GM10266 (cell line): ENCODE measurements around the gene ALK.

Source experiments
- DNase-seq: peaks from one replicate; pipeline ENCODE4 v3.0.0; 2012; ENCODE audit errors: extremely low spot score
- TF ChIP-seq, protein P1 (sequence below): IDR thresholded peaks from 2 replicates; pipeline ENCODE4 v1.5.1; 2012; ENCODE audit warnings: mild to moderate bottlenecking, low read depth; ENCODE audit not compliant: control insufficient read depth, insufficient read depth; ENCODE audit errors: missing control alignments

The ALK gene

DNA sequence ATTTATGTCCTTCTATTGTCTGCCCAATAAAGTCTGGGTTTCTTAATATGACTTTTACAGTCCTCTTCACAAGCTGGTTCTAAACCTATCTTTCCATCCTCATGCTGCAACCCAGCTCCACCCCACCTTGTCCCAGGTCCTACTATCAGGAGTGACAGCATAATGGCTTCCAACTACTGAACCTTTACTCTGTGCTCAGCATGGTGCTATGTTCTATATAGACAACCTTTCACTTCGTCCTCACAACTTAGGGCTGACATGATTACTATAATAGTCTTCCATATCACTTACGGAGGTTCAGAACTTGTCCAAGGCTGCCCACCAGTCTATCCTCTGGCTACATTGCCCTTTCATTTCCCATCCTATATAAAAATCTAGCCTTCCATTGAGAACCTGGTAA, 256.8 kb downstream of the ALK start:
- TF ChIP-seq, protein P1, sequence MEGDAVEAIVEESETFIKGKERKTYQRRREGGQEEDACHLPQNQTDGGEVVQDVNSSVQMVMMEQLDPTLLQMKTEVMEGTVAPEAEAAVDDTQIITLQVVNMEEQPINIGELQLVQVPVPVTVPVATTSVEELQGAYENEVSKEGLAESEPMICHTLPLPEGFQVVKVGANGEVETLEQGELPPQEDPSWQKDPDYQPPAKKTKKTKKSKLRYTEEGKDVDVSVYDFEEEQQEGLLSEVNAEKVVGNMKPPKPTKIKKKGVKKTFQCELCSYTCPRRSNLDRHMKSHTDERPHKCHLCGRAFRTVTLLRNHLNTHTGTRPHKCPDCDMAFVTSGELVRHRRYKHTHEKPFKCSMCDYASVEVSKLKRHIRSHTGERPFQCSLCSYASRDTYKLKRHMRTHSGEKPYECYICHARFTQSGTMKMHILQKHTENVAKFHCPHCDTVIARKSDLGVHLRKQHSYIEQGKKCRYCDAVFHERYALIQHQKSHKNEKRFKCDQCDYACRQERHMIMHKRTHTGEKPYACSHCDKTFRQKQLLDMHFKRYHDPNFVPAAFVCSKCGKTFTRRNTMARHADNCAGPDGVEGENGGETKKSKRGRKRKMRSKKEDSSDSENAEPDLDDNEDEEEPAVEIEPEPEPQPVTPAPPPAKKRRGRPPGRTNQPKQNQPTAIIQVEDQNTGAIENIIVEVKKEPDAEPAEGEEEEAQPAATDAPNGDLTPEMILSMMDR, result no peak

DNA sequence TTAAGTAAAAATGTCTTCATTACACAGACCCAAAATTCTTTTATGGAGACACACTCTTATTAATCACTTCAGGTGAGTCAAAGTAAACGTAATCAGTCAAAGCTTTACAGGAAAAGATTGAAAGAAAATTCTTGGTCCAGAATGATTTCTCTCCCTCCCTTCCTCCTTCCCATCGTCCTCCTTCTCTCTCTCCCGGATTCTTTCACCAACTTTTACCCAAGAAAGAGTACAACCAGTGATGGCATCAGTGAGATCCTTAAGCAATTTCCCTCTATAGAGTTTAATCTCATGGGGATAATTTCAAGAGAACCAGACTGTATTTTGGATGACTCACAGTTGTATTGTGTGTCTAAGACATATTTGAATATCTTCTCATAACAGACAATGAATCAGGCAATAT, 258.1 kb downstream of the ALK start:
- TF ChIP-seq, protein P1, result no peak
- no peak for DNase-seq

More for the DNA sequence above, 256.8 kb downstream of the ALK start:
- DNase-seq, result no peak

DNA sequence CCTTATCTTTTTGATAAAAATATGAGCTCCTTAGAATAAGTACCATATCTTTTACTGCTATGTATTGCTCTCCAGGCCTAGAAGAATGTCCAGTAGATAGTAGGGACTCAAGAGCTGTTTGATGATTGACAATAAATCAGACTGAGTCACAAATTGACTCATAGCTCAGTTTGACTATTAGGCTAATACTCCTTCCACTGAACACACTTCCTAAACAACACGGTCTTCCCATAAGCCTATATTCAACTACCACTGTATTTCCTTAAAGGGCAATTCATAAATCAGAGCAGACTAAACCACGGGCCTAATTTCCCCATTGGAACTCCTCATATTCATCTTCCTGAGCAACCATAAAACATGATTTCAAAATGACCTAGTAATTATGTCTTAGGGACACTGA, 258.5 kb downstream of the ALK start:
- TF ChIP-seq, protein P1, result no peak
- no peak for DNase-seq

- DNase-seq, result no peak
- TF ChIP-seq, protein P1, result no peak
These were observed 261.2 kb downstream of the ALK start for GRCh38 chr2:29660201-29660600.

DNA sequence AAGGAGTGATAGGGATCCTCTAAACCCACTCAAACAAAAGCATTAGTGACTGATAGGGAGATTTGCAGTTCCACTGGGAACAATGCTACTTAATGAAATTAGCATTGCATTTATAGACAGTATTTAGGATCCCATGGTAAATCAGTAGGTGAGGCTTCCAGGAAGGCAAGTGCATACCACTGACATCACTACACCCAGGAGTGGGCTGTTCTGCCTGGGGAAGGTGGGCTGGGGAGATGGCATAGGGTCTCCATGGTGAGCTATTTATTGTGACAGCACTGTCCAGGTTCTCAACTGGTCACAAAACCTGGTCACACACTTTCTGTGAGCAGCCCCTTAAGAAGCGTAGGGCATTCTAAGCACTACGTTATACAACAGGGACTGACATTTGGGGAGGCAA, 262.2 kb downstream of the ALK start:
- no peak for DNase-seq
- TF ChIP-seq, protein P1, result no peak

DNA sequence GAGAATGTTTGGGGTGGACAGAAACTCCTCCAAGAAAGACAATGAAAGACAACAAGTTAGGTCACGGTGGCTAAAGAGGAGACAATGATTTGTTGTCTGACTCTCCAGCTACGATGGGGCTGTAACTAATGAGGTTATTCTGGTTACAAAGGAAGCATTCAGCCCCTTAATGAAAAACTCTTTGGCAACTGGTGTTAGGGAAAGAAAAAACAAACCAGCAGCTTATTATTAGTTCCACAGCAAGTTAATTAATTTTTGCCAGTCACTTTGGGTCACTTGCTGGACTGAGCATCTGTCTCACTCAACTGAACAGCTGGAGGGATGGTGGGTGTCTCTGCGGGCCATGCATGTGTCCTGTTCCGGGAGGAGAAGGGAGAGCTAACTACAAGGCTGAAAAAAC, 263.7 kb downstream of the ALK start:
- DNase-seq, result no peak
- TF ChIP-seq, protein P1, result no peak

- TF ChIP-seq, protein P1, result no peak
- no peak for DNase-seq
These were observed 265.8 kb downstream of the ALK start for GRCh38 chr2:29655391-29656086.
